K562 treated with DMSO at 1 percent for 48 hours (cell line): ENCODE results near the gene GPD1. TPM values are rescaled to one million over a fixed set of nuclear protein-coding genes. Genes with fewer than 3 reads are reported as not detected.

Experiments used
- total RNA-seq: library from RNA; unstranded; fragments of 300-600 nt; gene quantifications from 2 replicates; pipeline ENCODE4 v1.2.3, GENCODE V29; 2022; ENCODE audit warnings: low replicate concordance; ENCODE audit errors: extremely low read depth

The GPD1 gene
- total RNA-seq = not detected in 2 replicates

DNA sequence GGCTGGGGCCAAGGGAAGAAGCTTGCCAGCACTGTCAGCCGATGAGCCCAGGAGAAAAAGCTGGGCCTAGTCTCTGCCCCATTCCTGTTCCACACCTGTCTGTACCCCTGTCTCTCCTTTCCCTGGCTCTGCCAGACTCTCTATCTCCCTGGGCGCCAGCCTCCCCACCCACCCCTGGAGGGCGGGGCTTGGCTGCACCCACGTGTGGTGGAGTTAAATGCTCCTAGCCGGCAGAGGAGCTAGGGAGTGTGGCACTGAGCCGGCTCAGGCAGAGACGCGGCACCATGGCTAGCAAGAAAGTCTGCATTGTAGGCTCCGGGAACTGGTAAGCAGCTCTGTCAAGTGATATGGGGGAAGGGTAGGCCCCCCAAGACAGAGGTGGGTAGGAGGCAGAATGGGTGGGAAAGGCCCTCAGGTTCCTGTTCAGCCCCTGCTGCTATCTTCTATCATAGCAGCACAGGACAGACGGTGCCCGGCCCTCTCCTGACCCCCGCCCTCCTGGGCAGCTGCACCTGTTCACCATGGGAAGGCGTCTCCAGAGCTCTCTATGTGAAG lies at the start of gene GPD1:
TSS of gene GPD1 (plus strand) at position 242 of the 555 bp plus-strand sequence. CDS start at position 285, 43 bp downstream.

DNA sequence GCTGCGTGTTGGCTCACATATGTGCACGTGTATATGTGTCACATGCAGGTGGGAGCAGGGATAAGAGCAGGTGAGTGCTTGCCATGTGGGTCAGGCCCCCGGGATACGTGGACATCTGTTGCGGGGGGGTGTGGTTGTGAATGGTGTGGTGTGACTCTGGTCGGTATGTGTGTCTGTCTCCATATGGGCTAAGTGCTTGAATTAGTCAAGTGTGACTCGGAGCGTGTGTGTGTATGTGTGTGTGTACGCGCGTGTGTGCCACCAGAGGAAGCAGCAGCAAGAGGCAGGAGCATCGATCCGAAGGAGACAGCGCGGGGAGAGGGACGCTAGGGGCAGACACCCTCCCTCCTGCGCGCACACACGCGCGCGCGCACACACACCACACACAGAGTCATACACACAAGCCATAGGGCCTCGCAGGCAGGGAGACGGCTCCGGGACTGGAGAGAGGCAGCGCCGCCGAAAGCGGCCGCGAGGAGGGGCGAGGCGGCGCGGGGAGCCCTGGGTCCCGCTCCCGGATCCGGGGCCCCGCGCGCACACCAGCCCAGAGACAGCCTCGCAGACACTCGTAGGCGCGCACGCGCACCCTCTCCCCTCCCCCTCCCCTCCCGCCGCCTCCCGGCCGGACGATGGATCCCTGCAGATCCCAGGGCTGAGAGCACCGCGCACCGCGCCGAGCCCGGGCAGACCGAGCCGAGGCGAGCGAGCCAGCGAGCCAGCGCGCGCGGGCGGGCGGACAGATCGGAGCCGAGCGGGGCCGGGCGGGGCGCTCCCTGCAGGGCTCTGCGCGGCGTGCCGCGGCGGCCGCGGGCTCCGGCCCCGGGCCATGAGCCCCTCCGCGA lies 46.6 kb upstream of the GPD1 start, which contains the start of gene ASIC1:
TSS of gene ASIC1 (plus strand) at position 597 of the 842 bp plus-strand sequence. CDS start 1,171 bp downstream, outside the sequence.

DNA sequence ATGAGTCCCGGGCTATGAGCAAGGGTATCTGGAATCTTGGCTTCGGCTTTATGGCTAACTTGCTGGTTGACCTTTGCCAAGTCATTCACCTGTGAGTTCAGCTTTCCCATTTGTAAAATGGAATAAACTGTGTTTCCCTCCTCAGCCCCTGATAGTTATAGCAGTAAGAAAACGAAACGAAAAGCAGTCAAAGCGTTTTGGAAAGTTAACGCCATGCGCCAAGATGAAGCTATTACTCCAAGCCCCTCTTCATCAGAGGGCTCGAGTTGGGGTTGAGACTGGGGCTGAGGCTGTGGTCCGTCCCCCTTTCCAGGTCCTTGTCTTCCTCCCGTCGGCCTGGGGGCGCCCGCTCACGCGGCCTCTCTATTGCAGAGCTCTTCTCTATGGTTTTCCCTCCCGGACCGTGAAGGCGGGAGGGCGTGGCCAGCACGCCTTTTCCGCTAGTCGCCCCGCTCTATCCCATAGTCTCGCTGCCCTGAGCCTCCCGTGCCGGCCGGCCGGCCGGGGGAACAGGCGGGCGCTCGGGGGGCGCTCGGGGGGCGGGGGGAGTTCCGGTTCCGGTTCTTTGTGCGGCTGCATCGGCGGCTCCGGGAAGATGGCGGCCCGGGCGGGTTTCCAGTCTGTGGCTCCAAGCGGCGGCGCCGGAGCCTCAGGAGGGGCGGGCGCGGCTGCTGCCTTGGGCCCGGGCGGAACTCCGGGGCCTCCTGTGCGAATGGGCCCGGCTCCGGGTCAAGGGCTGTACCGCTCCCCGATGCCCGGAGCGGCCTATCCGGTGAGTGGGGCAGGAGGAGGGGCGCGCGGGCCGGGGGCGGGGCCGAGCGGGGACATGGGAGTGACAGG lies 18.8 kb upstream of the GPD1 start, which contains the start of gene SMARCD1:
TSS of gene SMARCD1 (plus strand) at position 568 of the 840 bp plus-strand sequence. CDS start at position 596, 28 bp downstream.

DNA sequence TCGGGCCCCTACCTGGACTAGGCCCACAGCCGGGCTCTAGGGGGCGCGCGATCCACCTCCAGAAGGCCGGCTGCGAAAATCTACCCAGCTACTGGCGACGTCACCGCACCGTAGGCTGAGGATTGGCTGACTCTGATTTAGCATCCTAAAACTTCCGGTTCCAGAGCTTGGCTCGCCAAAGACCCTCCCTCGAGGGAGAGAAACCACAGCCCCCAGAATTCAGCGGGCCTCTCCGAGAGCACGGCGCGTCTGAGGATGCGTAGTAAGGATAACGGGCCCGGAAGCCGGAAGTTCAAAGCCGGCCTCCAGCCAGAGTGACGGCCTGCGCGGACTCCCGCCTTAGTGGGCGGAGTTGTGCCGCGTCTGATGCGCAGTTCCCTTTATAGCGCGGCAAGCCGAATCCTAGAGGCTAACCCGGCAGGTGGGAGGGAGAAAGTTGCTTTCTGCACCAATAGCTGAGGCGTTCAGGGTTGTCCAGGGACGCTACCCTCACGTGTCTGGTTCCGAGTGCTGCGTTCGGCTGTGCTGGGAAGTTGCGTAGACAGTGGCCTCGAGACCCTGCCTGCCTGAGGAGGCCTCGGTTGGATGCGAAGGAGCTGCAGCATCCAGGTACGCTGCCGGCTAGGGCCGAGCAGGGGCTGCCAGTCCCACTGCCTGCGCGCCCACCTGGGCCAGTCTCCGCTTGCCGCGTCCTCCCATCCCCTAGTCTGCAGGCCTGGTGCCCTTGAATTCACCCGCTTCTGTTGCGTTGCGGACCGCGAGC lies 8.1 kb downstream of the GPD1 start, which contains the start of gene COX14:
TSS of gene COX14 (plus strand) at position 544 of the 763 bp plus-strand sequence. CDS start 7,808 bp downstream, outside the sequence.

Other genes with a start within 250 kb of the GPD1 start
- gene FAIM2, start 200.1 kb upstream of the GPD1 start, total RNA-seq = not detected in 2 replicates
- gene AQP2, start 153.3 kb upstream of the GPD1 start, total RNA-seq = not detected in 2 replicates
- gene AQP5, start 142.1 kb upstream of the GPD1 start, total RNA-seq = not detected in 2 replicates
- not detected in 2 replicates for gene AQP6, start 131.1 kb upstream of the GPD1 start, total RNA-seq
- not detected in 2 replicates for gene RACGAP1, start 78.5 kb upstream of the GPD1 start, total RNA-seq
- gene ASIC1, start 46.4 kb upstream of the GPD1 start, total RNA-seq = not detected in 2 replicates
- not detected in 2 replicates for gene SMARCD1, start 18.7 kb upstream of the GPD1 start, total RNA-seq
- not detected in 2 replicates for gene COX14, start 8.2 kb downstream of the GPD1 start, total RNA-seq
- gene CERS5, start 63.4 kb downstream of the GPD1 start, total RNA-seq = not detected in 2 replicates
- not detected in 2 replicates for gene LIMA1, start 179.5 kb downstream of the GPD1 start, total RNA-seq